Upper lobe of left lung (tissue), 6 donors: ENCODE data around the gene EFR3B. TPM values are rescaled to one million over a fixed set of nuclear protein-coding genes. Genes with fewer than 3 reads are reported as not detected.
A peak's percentile ranks its signal among the peaks of the same experiment; 100 is the strongest.

ENCODE experiments used
- ATAC-seq, 2 donors: fragments of 200-7000 bp; cut with Tn5 transposase; one replicate each; pipeline ENCODE4 v1.9.1; 2022; ENCODE audit warnings: mild to moderate bottlenecking in 2 of 2, moderate library complexity in 2 of 2; ENCODE audit not compliant: low FRiP score in 2 of 2
- DNase-seq, 2 donors: peaks; one replicate each; pipeline ENCODE4 v3.0.0-alpha.2; 2019 to 2020
- H3K27ac ChIP-seq, 4 donors: fragments of 200-600 bp; sonication (generic); one replicate each; pipeline ENCODE4 v1.5.1; 2016 to 2019
- H3K27me3 ChIP-seq, 4 donors: fragments of 200-600 bp; sonication (generic); one replicate each; pipeline ENCODE4 v1.5.1; 2017 to 2019
- H3K36me3 ChIP-seq, 4 donors: fragments of 200-600 bp; sonication (generic); one replicate each; pipeline ENCODE4 v1.5.1; 2016 to 2019
- H3K4me1 ChIP-seq, 4 donors: fragments of 200-600 bp; sonication (generic); one replicate each; pipeline ENCODE4 v1.5.1; 2018 to 2019
- H3K4me3 ChIP-seq, 4 donors: fragments of 200-600 bp; sonication (generic); one replicate each; pipeline ENCODE4 v1.5.1; 2017 to 2019; ENCODE audit warnings: mild to moderate bottlenecking in 2 of 4, moderate library complexity in 1 of 4
- H3K9me3 ChIP-seq, 4 donors: fragments of 200-600 bp; sonication (generic); one replicate each; pipeline ENCODE4 v1.5.1; 2018 to 2019
- CTCF ChIP-seq, 6 experiments: fragments of 450-650 bp in 4 of 6; fragments of 200-600 bp in 2 of 6; sonication (generic) in 2 of 6; IDR thresholded peaks; one replicate each; pipeline ENCODE4 v1.5.1; 2016 to 2019; ENCODE audit warnings: antibody characterized with exemption in 6 of 6
- EP300 ChIP-seq, 4 donors: sonication (generic); formaldehyde crosslinking; IDR thresholded peaks; one replicate each; pipeline ENCODE4 v1.5.1; 2017; ENCODE audit warnings: antibody characterized with exemption in 4 of 4, control low read depth in 2 of 4
- POLR2A ChIP-seq, 4 donors: fragments of 450-650 bp; IDR thresholded peaks; one replicate each; pipeline ENCODE4 v1.5.1; 2016 to 2017; ENCODE audit warnings: antibody characterized with exemption in 4 of 4, mild to moderate bottlenecking in 2 of 4
- POLR2AphosphoS5 ChIP-seq, 2 donors: sonication (generic); formaldehyde crosslinking; IDR thresholded peaks; one replicate each; pipeline ENCODE4 v1.5.1; 2017; ENCODE audit warnings: antibody characterized with exemption in 2 of 2
- WGBS, 2 donors: methylation state at CpG; one replicate each; pipeline ENCODE4 v1.1.5; 2017 to 2018; 5-methylcytosine and 5-hydroxymethylcytosine counted together
- total RNA-seq, 6 donors: library from RNA; depleted of rRNA in 4 of 6; stranded (reverse); fragments of >200 nt in 4 of 6; gene quantifications; one replicate each; pipeline versions ENCODE4 v1.1.0 to v1.2.1, GENCODE V29; 2016 to 2021
- donor health status: DM: no; HTN: no; CAD: no; lungs with moderate emphysema.
- donor health status: DM: no; HTN: yes; CAD: no; lungs with severe emphysema.

Gene EFR3B
- total RNA-seq, 6 donors from 2014 or later = 5.1 to 15.2 (median 9.5) TPM

GRCh38 chr2:25032901-25033300, 9.0 kb upstream of the EFR3B start:
- H3K27ac ChIP-seq = no peak overlapping the region
- H3K27me3 ChIP-seq = no peaks in the 10 kb centered on the region
- H3K36me3 ChIP-seq = no peaks in the 10 kb centered on the region
- H3K4me3 ChIP-seq = no peak overlapping the region
- no peak for TF ChIP-seq POLR2AphosphoS5 (IDR thresholded peaks at IDR 0.05)
- no peak for TF ChIP-seq POLR2A (IDR thresholded peaks at IDR 0.05)
- no peak for TF ChIP-seq CTCF (IDR thresholded peaks at IDR 0.05)
- TF ChIP-seq EP300 (IDR thresholded peaks at IDR 0.05) = no peak
- DNase-seq (no peak), ATAC-seq (no peak)
- peaks cover 0 to 8% (median 0%) of the 10 kb centered on the region in 4 donors for H3K4me1 ChIP-seq
- H3K9me3 ChIP-seq = no peaks in the 10 kb centered on the region
- WGBS, 2 donors = 84 to 92% methylated on average over 4 of the region's 4 CpGs

- H3K4me3 ChIP-seq = no peak overlapping the region
- no peak for ATAC-seq
- TF ChIP-seq EP300 (IDR thresholded peaks at IDR 0.05) (no peak), POLR2A (IDR thresholded peaks at IDR 0.05) (no peak), POLR2AphosphoS5 (IDR thresholded peaks at IDR 0.05) (no peak), CTCF (IDR thresholded peaks at IDR 0.05) (no peak)
Measured at GRCh38 chr2:25034081-25034480, 7.8 kb upstream of the EFR3B start.

GRCh38 chr2:25035537-25036220, 6.2 kb upstream of the EFR3B start:
- Histone ChIP-seq H3K36me3 (no peaks in the 10 kb centered on the region), H3K27me3 (no peaks in the 10 kb centered on the region), H3K27ac (no peak overlapping the region), H3K9me3 (no peaks in the 10 kb centered on the region), H3K4me3 (no peak overlapping the region), H3K4me1 (peaks cover 0 to 8% (median 0%) of the 10 kb centered on the region in 4 donors)
- WGBS, 2 donors = 52 to 56% methylated on average over 12 of the region's 12 CpGs
- ATAC-seq (peak; percentile 10 to 70), DNase-seq (peak in 1 of 2 donors; percentile 69)
- no peak for TF ChIP-seq POLR2A (IDR thresholded peaks at IDR 0.05)
- TF ChIP-seq POLR2AphosphoS5 (IDR thresholded peaks at IDR 0.05) = no peak
- no peak for TF ChIP-seq EP300 (IDR thresholded peaks at IDR 0.05)
- TF ChIP-seq CTCF (IDR thresholded peaks at IDR 0.05) = no peak

More at GRCh38 chr2:25034081-25034480, 7.8 kb upstream of the EFR3B start:
- no peak overlapping the region for H3K27ac ChIP-seq
- H3K36me3 ChIP-seq = no peaks in the 10 kb centered on the region
- H3K4me1 ChIP-seq = peaks cover 0 to 8% (median 0%) of the 10 kb centered on the region in 4 donors
- no peaks in the 10 kb centered on the region for H3K9me3 ChIP-seq
- WGBS, 2 donors = 93 to 98% methylated on average over 5 of the region's 5 CpGs
- H3K27me3 ChIP-seq = no peaks in the 10 kb centered on the region
- no peak for DNase-seq

GRCh38 chr2:25036221-25036559, 5.7 kb upstream of the EFR3B start:
- Histone ChIP-seq H3K27me3 (no peaks in the 10 kb centered on the region), H3K4me1 (peaks cover under 1 to 9% (median 1%) of the 10 kb centered on the region in 4 donors), H3K36me3 (no peaks in the 10 kb centered on the region), H3K9me3 (no peaks in the 10 kb centered on the region), H3K27ac (no peak overlapping the region), H3K4me3 (no peak overlapping the region)
- TF ChIP-seq POLR2A (IDR thresholded peaks at IDR 0.05) = no peak
- TF ChIP-seq POLR2AphosphoS5 (IDR thresholded peaks at IDR 0.05) = no peak
- TF ChIP-seq EP300 (IDR thresholded peaks at IDR 0.05) = no peak
- no peak for TF ChIP-seq CTCF (IDR thresholded peaks at IDR 0.05)
- 75 to 83% methylated on average over 6 of the region's 6 CpGs for WGBS, 2 donors
- ATAC-seq = no peak
- DNase-seq = no peak

GRCh38 chr2:25039126-25039525, 2.8 kb upstream of the EFR3B start:
- Histone ChIP-seq H3K9me3 (no peaks in the 10 kb centered on the region), H3K4me1 (peaks cover 15 to 31% (median 20%) of the 10 kb centered on the region in 4 donors), H3K27me3 (no peaks in the 10 kb centered on the region), H3K36me3 (no peaks in the 10 kb centered on the region), H3K27ac (no peak overlapping the region), H3K4me3 (no peak overlapping the region)
- DNase-seq = no peak
- 91 to 95% methylated on average over 4 of the region's 4 CpGs for WGBS, 2 donors
- ATAC-seq = no peak
- TF ChIP-seq EP300 (IDR thresholded peaks at IDR 0.05) (no peak), POLR2A (IDR thresholded peaks at IDR 0.05) (no peak), CTCF (IDR thresholded peaks at IDR 0.05) (no peak), POLR2AphosphoS5 (IDR thresholded peaks at IDR 0.05) (no peak)
